ENCODE data around the gene IARS1. TPM values are rescaled to one million over a fixed set of nuclear protein-coding genes. Genes with fewer than 3 reads are reported as not detected.

The IARS1 gene
- total and polyA plus RNA-seq, 2 of the 8 experiments (the other 6 are each of a cell fraction or from before 2014, with no cell fraction given) = 74.9 to 243 TPM

- no peak overlapping the region for H3K27ac ChIP-seq (ENCODE audit: low read depth, low read length)
- no peak overlapping the region for H3K56ac ChIP-seq (replicated peaks; ENCODE audit: insufficient read length, low read depth, low read length)
- no peak overlapping the region for H2BK15ac ChIP-seq (ENCODE audit: low read length)
- H2BK120ac ChIP-seq (replicated peaks; ENCODE audit: low read depth, low read length) = no peak overlapping the region
- H2AFZ ChIP-seq (ENCODE audit: low read length) = no peak overlapping the region
- H2BK20ac ChIP-seq (ENCODE audit: low read length) = no peak overlapping the region
- DNase-seq (ENCODE audit: low read depth in 1 of 2, low spot score in 2 of 2) = no peak
- H4K91ac ChIP-seq (replicated peaks; ENCODE audit: insufficient read length, low read length) = no peak overlapping the region
- CTCF ChIA-PET (ENCODE audit: partially characterized antibody) = no interaction called here
- H2BK12ac ChIP-seq (ENCODE audit: low read depth, low read length) = no peak overlapping the region
- no peak overlapping the region for H3K14ac ChIP-seq (ENCODE audit: insufficient read length)
- no peaks in the 10 kb centered on the region for H3K9me3 ChIP-seq (ENCODE audit: insufficient read depth in 2 of 2, low read depth in 1 of 2, low read length in 1 of 2)
- no peak overlapping the region for H3K4ac ChIP-seq (replicated peaks; ENCODE audit: insufficient read length, low read depth, low read length)
- no peak for FAIRE-seq
- peaks cover 0 to 2% of the 10 kb centered on the region in 2 experiments for H4K20me1 ChIP-seq (replicated peaks in 1 of 2; ENCODE audit: control insufficient read depth in 1 of 2, insufficient read depth in 2 of 2, low read length in 2 of 2)
- H3K18ac ChIP-seq (ENCODE audit: extremely low read depth, low read length) = no peak overlapping the region
- H3K79me2 ChIP-seq (ENCODE audit: control insufficient read depth in 1 of 2, insufficient read depth in 2 of 2, low read length in 2 of 2) = peaks cover 21 to 83% of the 10 kb centered on the region in 2 experiments
- no peak overlapping the region for H3K4me3 ChIP-seq (ENCODE audit: extremely low read depth in 1 of 4, insufficient read depth in 2 of 4, low read depth in 3 of 4, low read length in 4 of 4)
- H3K9ac ChIP-seq (replicated peaks in 1 of 4; ENCODE audit: extremely low read depth in 1 of 4, low read depth in 3 of 4, low read length in 3 of 4) = no peak overlapping the region
- H2BK5ac ChIP-seq (ENCODE audit: low read depth, low read length) = no peak overlapping the region
- H3K4me2 ChIP-seq (ENCODE audit: insufficient read depth in 1 of 2, low read depth in 2 of 2, low read length in 2 of 2) = no peak overlapping the region
- no peak overlapping the region for H3K23ac ChIP-seq (ENCODE audit: insufficient read length)
- H4K5ac ChIP-seq (ENCODE audit: insufficient read length, low read depth, low read length) = no peak overlapping the region
- no peak overlapping the region for H4K8ac ChIP-seq (ENCODE audit: extremely low read depth, insufficient read depth, low read length)
- peaks cover 10 to 58% (median 29%) of the 10 kb centered on the region in 4 experiments for H3K36me3 ChIP-seq (ENCODE audit: control insufficient read depth in 2 of 4, insufficient read depth in 4 of 4, low read length in 3 of 4)
- POLR2A ChIA-PET (ENCODE audit: partially characterized antibody) = interaction anchor here (1.0 to 6.3 kb wide), 11 partner anchors 9 to 370 kb away, joined by 3 to 87 read pairs (median 5); partner anchors contain the start of genes CENPP and NOL8
- no peaks in the 10 kb centered on the region for H3K27me3 ChIP-seq (replicated peaks in 1 of 4; ENCODE audit: control insufficient read depth in 3 of 4, extremely low read depth in 1 of 4, insufficient read depth in 3 of 4, low read length in 3 of 4)
- H3K4me1 ChIP-seq (replicated peaks in 1 of 4; ENCODE audit: control insufficient read depth in 3 of 4, insufficient read depth in 4 of 4, low read length in 3 of 4) = peaks cover 0 to 3% (median 2%) of the 10 kb centered on the region in 4 experiments; a peak in 3 of 7 replicates
- H3K79me1 ChIP-seq (ENCODE audit: low read depth, low read length) = peaks cover 3% of the 10 kb centered on the region
- peaks cover 5% of the 10 kb centered on the region for H3K23me2 ChIP-seq (ENCODE audit: low read depth, low read length)
- 96% methylated on average over 5 of the region's 5 CpGs; no CpG with 5 or more reads in 1 of the 2 experiments for WGBS, 2 experiments (ENCODE audit: extremely low coverage in 1 of 2, insufficient coverage in 1 of 2, insufficient read length in 1 of 2, insufficient replicate concordance in 2 of 2, low coverage in 1 of 2, low lambda C conversion rate in 2 of 2, missing lambda C conversion rate in 1 of 2)
- no peak overlapping the region for H2AK5ac ChIP-seq (ENCODE audit: low read depth, low read length)
- TF ChIP-seq CBX5 (IDR thresholded peaks at IDR 0.05; ENCODE audit: low read depth, low read length) = no peak
- TF ChIP-seq SP4 (IDR thresholded peaks at IDR 0.05; ENCODE audit: low read length) = no peak
- TF ChIP-seq, protein P1, sequence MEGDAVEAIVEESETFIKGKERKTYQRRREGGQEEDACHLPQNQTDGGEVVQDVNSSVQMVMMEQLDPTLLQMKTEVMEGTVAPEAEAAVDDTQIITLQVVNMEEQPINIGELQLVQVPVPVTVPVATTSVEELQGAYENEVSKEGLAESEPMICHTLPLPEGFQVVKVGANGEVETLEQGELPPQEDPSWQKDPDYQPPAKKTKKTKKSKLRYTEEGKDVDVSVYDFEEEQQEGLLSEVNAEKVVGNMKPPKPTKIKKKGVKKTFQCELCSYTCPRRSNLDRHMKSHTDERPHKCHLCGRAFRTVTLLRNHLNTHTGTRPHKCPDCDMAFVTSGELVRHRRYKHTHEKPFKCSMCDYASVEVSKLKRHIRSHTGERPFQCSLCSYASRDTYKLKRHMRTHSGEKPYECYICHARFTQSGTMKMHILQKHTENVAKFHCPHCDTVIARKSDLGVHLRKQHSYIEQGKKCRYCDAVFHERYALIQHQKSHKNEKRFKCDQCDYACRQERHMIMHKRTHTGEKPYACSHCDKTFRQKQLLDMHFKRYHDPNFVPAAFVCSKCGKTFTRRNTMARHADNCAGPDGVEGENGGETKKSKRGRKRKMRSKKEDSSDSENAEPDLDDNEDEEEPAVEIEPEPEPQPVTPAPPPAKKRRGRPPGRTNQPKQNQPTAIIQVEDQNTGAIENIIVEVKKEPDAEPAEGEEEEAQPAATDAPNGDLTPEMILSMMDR (IDR thresholded peaks at IDR 0.05; ENCODE audit: control extremely low read depth in 1 of 3, insufficient read depth in 1 of 3, low read depth in 1 of 3, low read length in 3 of 3) = no peak
- no peak for TF ChIP-seq KDM1A (IDR thresholded peaks at IDR 0.05; ENCODE audit: borderline replicate concordance, low read length)
- TF ChIP-seq EP300 (IDR thresholded peaks at IDR 0.05; ENCODE audit: borderline replicate concordance in 1 of 2, low read depth in 2 of 2, low read length in 2 of 2) = no peak
- TF ChIP-seq HDAC2 (IDR thresholded peaks at IDR 0.05; ENCODE audit: borderline replicate concordance in 1 of 2, low read depth in 2 of 2, low read length in 2 of 2) = no peak
- no peak for TF ChIP-seq SP2 (IDR thresholded peaks at IDR 0.05; ENCODE audit: low read length)
- TF ChIP-seq KDM4A (IDR thresholded peaks at IDR 0.05; ENCODE audit: low read depth, low read length, severe bottlenecking) = no peak
- no peak for TF ChIP-seq ASH2L (IDR thresholded peaks at IDR 0.05; ENCODE audit: low read length)
- no peak for TF ChIP-seq CEBPB (IDR thresholded peaks at IDR 0.05; ENCODE audit: low read depth, low read length)
Observed at GRCh38 chr9:92289708-92290390, 3.6 kb downstream of the IARS1 start.
